ENCODE results near the gene EPO.

EPO gene

GRCh38 chr7:100705753-100706671 lies 14.3 kb upstream of the EPO start, which contains the start of gene POP7:
TSS of gene POP7 (plus strand) at chr7:100706121. CDS start at chr7:100706831, 710 bp downstream.
- no peaks in the 10 kb centered on the region for H3K36me3 ChIP-seq (ENCODE audit: insufficient read depth, low read length)
- peak within 1 kb of the TSS; percentile 97 for H2AFZ ChIP-seq (ENCODE audit: low read length)
- peak within 1 kb of the TSS; percentile 92 for H3K9ac ChIP-seq (ENCODE audit: low read depth, low read length, poor library complexity, severe bottlenecking)
- peak within 1 kb of the TSS; percentile 98 for H3K4me3 ChIP-seq (ENCODE audit: low read length, poor library complexity, severe bottlenecking)
- no peaks in the 10 kb centered on the region for H3K9me3 ChIP-seq (ENCODE audit: insufficient read depth, low read depth, low read length)
- H3K4me2 ChIP-seq (ENCODE audit: low read depth, low read length, poor library complexity, severe bottlenecking), result peak within 1 kb of the TSS; percentile 97
- TF ChIP-seq EZH2phosphoT487 (IDR thresholded peaks at IDR 0.05; ENCODE audit: borderline replicate concordance), result no peak
- TF ChIP-seq CTCF (conservative IDR thresholded peaks at IDR 0.05; ENCODE audit: low read length), result no peak
- peaks cover 12% of the 10 kb centered on the region for H4K20me1 ChIP-seq (ENCODE audit: insufficient read depth, low read length, poor library complexity, severe bottlenecking)
- no peaks in the 10 kb centered on the region for H3K9me2 ChIP-seq (replicated peaks; ENCODE audit: low read depth, low read length)
- no peaks in the 10 kb centered on the region for H3K27me3 ChIP-seq (ENCODE audit: insufficient read depth, low read length, poor library complexity, severe bottlenecking)
- H3K79me2 ChIP-seq (ENCODE audit: insufficient read depth, low read length), result peaks cover 28% of the 10 kb centered on the region
- peaks cover 18% of the 10 kb centered on the region for H3K4me1 ChIP-seq (ENCODE audit: insufficient read depth, low read length, poor library complexity, severe bottlenecking)
- no peaks in the 10 kb centered on the region for H3F3A ChIP-seq (ENCODE audit: low read depth)

DNA sequence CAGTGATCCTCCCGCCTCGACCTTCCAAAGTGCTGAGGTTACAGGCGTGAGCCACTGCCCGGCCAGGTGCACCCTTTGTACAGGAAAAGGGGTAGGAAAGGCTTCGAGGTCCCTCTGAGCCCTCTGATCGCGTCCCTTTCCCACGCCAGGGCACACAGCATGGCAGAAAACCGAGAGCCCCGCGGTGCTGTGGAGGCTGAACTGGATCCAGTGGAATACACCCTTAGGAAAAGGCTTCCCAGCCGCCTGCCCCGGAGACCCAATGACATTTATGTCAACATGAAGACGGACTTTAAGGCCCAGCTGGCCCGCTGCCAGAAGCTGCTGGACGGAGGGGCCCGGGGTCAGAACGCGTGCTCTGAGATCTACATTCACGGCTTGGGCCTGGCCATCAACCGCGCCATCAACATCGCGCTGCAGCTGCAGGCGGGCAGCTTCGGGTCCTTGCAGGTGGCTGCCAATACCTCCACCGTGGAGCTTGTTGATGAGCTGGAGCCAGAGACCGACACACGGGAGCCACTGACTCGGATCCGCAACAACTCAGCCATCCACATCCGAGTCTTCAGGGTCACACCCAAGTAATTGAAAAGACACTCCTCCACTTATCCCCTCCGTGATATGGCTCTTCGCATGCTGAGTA lies 13.5 kb upstream of the EPO start:
- Histone ChIP-seq H2AFZ (ENCODE audit: low read length) (peak overlapping the region; percentile 97), H3K4me3 (ENCODE audit: low read length, poor library complexity, severe bottlenecking) (peak overlapping the region; percentile 98), H3K4me2 (ENCODE audit: low read depth, low read length, poor library complexity, severe bottlenecking) (peak overlapping the region; percentile 97)

GRCh38 chr7:100708395-100708794 lies 11.9 kb upstream of the EPO start:
- Histone ChIP-seq H3K4me1 (ENCODE audit: insufficient read depth, low read length, poor library complexity, severe bottlenecking) (peaks cover 18% of the 10 kb centered on the region), H3F3A (ENCODE audit: low read depth) (no peaks in the 10 kb centered on the region), H2AFZ (ENCODE audit: low read length) (no peak overlapping the region), H3K27me3 (ENCODE audit: insufficient read depth, low read length, poor library complexity, severe bottlenecking) (no peaks in the 10 kb centered on the region), H3K9me3 (ENCODE audit: insufficient read depth, low read depth, low read length) (no peaks in the 10 kb centered on the region), H3K79me2 (ENCODE audit: insufficient read depth, low read length) (peaks cover 28% of the 10 kb centered on the region), H3K4me2 (ENCODE audit: low read depth, low read length, poor library complexity, severe bottlenecking) (peak overlapping the region; percentile 97), H3K9me2 (replicated peaks; ENCODE audit: low read depth, low read length) (no peaks in the 10 kb centered on the region), H3K9ac (ENCODE audit: low read depth, low read length, poor library complexity, severe bottlenecking) (no peak overlapping the region), H3K4me3 (ENCODE audit: low read length, poor library complexity, severe bottlenecking) (no peak overlapping the region), H4K20me1 (ENCODE audit: insufficient read depth, low read length, poor library complexity, severe bottlenecking) (peaks cover 12% of the 10 kb centered on the region), H3K36me3 (ENCODE audit: insufficient read depth, low read length) (no peaks in the 10 kb centered on the region)
- no peak for TF ChIP-seq EZH2phosphoT487 (IDR thresholded peaks at IDR 0.05; ENCODE audit: borderline replicate concordance)
- no peak for TF ChIP-seq CTCF (conservative IDR thresholded peaks at IDR 0.05; ENCODE audit: low read length)

More for the DNA sequence above, 13.5 kb upstream of the EPO start:
- Histone ChIP-seq H3K79me2 (ENCODE audit: insufficient read depth, low read length) (peaks cover 28% of the 10 kb centered on the region), H3K9me3 (ENCODE audit: insufficient read depth, low read depth, low read length) (no peaks in the 10 kb centered on the region), H3K36me3 (ENCODE audit: insufficient read depth, low read length) (no peaks in the 10 kb centered on the region), H3K4me1 (ENCODE audit: insufficient read depth, low read length, poor library complexity, severe bottlenecking) (peaks cover 18% of the 10 kb centered on the region), H3K9me2 (replicated peaks; ENCODE audit: low read depth, low read length) (no peaks in the 10 kb centered on the region), H3K9ac (ENCODE audit: low read depth, low read length, poor library complexity, severe bottlenecking) (peak overlapping the region; percentile 92), H3K27me3 (ENCODE audit: insufficient read depth, low read length, poor library complexity, severe bottlenecking) (no peaks in the 10 kb centered on the region), H3F3A (ENCODE audit: low read depth) (no peaks in the 10 kb centered on the region), H4K20me1 (ENCODE audit: insufficient read depth, low read length, poor library complexity, severe bottlenecking) (peaks cover 12% of the 10 kb centered on the region)
- no peak for TF ChIP-seq EZH2phosphoT487 (IDR thresholded peaks at IDR 0.05; ENCODE audit: borderline replicate concordance)
- no peak for TF ChIP-seq CTCF (conservative IDR thresholded peaks at IDR 0.05; ENCODE audit: low read length)

Data from Loucy (cell line).